HL-60 (cell line): ENCODE results near the gene RAD9A.

ENCODE experiments used
- POLR2AphosphoS5 ChIP-seq: IDR thresholded peaks from 2 replicates; pipeline ENCODE4 v1.6.1; 2012; ENCODE audit warnings: low read depth
- SPI1 ChIP-seq: IDR thresholded peaks from 2 replicates; pipeline ENCODE4 v1.6.1; 2012; ENCODE audit warnings: low read depth, mild to moderate bottlenecking, borderline replicate concordance
- TF ChIP-seq, protein P1 (sequence below): IDR thresholded peaks from one replicate; pipeline ENCODE4 v1.5.1; 2011; ENCODE audit warnings: low read length, control low read depth, inconsistent platforms; ENCODE audit not compliant: insufficient read depth

DNA sequence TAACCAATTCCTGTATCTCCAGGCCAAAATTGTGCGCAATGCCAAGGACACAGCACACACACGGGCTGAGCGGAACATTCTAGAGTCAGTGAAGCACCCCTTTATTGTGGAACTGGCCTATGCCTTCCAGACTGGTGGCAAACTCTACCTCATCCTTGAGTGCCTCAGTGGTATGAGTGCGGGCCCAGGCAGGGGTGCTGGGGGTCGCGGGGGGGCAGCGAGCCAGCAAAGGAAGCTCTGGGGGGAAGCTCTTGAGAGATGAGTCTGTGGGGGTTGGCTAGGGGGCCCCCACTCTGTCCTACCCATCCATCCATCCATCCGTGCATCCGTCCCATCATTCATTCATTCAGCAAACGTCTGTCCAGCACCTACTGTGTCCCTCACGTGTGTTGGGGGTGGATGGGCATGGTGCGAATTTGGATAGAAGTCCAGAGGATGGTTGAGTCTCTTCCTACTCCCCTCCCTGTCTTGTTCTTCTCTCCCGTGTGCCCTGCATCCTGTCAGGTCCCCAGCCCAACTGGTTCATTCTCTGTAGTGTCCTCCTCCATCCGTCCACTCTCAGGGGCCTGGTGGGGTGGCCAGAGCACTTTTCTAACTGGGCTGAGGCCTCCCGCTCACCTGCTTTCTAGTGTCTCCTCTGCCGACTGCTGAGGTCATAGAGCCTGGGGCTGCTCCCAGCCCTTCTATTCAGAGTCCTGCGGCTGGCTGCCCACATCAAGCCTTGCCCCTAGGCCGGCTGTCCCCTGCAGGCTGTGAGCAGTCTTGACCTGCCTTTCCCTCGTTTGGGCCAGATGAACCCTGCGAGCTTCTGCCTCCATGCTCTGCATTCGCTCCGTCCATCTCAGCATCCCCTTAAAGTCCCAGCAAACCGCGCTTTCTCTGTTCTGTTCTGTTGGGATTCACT, 39.8 kb downstream of the RAD9A start:
- TF ChIP-seq SPI1 = no peak
- no peak; the same call in none of the 2 replicates for TF ChIP-seq POLR2AphosphoS5
- TF ChIP-seq, protein P1, sequence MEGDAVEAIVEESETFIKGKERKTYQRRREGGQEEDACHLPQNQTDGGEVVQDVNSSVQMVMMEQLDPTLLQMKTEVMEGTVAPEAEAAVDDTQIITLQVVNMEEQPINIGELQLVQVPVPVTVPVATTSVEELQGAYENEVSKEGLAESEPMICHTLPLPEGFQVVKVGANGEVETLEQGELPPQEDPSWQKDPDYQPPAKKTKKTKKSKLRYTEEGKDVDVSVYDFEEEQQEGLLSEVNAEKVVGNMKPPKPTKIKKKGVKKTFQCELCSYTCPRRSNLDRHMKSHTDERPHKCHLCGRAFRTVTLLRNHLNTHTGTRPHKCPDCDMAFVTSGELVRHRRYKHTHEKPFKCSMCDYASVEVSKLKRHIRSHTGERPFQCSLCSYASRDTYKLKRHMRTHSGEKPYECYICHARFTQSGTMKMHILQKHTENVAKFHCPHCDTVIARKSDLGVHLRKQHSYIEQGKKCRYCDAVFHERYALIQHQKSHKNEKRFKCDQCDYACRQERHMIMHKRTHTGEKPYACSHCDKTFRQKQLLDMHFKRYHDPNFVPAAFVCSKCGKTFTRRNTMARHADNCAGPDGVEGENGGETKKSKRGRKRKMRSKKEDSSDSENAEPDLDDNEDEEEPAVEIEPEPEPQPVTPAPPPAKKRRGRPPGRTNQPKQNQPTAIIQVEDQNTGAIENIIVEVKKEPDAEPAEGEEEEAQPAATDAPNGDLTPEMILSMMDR = no peak
